HG02571 (cell line): ENCODE measurements around the gene TCF23.
"Not testable (repeated sequence)": the region's sequence is repeated elsewhere in the genome, so short reads cannot be mapped to it uniquely, and the experiment has no call there.

Source experiments
- ATAC-seq: cut with Tn5 transposase; IDR thresholded peaks from one replicate; pipeline ENCODE4 v1.9.1; 2021; ENCODE audit warnings: mild to moderate bottlenecking, moderate library complexity; ENCODE audit not compliant: unreplicated experiment

The TCF23 gene

DNA sequence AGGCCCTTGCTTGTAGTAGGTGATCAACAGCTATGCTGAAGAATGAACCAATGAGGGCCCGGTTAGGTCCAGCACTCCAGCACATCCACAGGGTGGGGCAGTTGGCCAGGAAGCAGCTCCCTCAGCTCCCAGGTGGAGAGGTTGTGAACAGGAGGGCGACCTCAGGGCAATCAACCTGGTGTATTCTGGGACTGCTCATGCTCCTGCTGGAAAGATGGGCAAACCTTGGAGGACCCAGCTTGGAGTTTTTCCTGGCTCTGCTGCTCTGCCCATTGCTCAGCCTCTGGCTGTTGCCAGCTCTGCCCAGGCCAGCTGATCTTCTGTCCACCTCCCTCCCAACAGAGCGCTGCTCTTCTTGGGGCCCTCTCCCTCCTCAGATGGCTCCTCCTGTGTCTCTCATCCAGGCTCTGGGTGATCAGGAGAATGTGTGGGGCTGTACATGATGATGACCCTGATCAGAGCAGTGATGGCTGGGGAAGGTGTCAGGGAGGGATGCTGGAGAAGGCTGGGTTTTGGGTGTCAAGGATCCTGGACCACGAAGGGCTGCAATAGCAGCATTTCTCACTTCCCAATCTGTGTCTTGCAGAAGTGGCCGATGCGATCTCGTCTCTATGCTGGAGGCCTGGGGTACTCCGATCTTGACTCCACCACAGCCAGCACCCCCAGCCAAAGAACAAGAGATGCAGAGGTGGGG lies 3.4 kb downstream of the TCF23 start:
- ATAC-seq = no peak

- ATAC-seq = no peak
These were observed 4.1 kb downstream of the TCF23 start for GRCh38 chr2:27152796-27153464.

DNA sequence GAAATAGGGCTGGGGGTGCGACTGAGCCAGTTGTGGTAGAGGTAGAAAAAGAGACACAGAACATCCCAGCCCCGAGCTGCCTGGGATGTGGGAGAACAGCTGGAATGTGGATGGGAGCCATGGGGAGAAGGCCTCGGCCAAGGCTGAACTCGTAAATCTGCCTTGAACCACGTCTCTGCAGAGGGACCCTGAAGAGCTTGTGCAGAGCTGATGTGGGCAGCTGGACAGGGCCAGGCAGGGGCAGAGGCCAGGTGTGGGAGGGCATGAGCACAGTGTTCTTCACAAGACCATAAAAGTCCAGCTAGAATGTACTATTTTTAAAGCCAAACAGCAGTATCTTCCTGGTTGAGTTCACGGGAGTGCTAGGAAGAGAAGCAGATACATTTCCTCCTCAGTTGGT lies 5.7 kb downstream of the TCF23 start:
- no peak for ATAC-seq

DNA sequence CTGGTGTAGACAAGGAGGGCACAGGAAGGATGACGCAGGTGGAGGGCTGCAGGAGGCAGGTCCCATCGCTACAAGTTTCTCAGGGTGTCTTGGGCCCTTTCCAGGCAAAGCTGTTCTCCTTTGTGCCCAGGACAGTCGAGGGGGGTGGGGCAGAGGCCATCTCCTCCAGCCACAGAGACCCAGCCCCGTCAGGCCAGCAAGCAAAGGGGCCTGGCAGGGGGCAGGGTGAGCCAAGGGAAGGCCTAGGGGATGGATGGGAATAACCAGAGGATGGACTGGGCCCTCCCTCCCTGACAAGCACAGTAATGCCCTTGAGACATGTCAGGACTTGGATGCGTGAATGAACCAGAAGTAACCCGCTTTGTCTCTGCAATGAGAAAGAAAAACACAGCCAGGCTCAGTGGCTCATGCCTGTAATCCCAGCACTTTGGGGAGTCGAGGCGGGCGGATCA lies 6.3 kb downstream of the TCF23 start:
- ATAC-seq = no peak

DNA sequence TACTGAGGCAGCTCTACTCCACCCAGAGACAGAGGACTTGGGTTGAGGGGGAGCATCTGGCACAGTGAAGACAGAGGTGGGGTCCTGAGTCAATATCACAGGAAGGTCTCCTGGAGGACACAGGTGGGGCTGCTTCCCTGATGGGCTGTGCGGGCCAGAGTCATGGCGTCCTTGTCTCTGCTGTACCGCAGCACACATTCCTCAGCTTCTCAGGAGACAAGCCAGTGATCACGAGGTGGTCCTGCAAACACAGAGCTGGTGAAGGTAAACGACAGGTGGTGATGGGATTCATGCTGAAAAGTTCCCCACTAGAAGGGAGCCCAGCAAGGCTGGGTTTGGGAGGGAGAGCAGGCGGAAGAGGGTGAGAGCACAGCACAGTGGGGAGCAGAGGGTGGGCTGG lies 9.7 kb downstream of the TCF23 start:
- ATAC-seq = no peak

- ATAC-seq = no peak
These were observed 10.5 kb downstream of the TCF23 start for GRCh38 chr2:27159271-27159670.

- ATAC-seq = no peak
These were observed 11.4 kb downstream of the TCF23 start for GRCh38 chr2:27160191-27160590.

- ATAC-seq = no peak
These were observed 13.6 kb downstream of the TCF23 start for GRCh38 chr2:27162151-27163121.

DNA sequence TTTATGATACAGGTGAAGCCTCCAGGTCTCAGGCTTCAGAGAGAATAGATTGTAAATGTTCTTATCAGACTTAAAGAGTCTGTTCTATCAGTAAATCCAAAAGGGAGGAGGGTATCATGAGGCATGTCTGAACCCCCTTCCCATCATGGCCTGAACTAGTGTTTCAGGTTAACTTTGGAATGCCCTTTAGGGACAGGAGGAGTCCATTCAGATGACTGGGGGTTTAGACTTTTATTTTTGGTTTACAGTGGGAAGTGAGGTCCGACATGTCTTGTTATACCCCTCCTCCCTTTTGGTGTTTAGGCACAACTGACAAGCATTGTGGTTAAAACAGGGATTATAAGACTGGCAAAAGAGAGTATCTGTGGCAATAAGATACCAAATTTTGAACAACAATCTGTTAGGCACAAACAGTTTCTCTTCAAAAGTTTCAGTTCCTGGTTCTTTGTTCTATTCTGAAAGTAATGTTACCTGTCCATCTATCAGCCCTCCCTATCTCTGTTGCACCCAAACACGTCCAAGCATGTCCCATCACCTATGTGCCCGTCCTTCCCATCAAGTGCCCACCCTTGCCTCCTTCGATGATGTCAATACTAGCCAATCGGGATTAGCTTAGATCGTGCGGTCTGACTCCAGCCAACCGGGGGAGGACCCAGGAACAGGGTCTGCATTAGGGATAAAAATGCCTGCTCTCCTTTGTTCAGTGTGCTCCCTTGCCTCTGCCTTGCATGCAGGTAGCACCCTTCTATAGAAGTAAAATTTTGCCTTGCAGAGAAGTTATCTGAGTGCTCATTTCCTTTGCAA lies 16.4 kb downstream of the TCF23 start:
- no peak for ATAC-seq

DNA sequence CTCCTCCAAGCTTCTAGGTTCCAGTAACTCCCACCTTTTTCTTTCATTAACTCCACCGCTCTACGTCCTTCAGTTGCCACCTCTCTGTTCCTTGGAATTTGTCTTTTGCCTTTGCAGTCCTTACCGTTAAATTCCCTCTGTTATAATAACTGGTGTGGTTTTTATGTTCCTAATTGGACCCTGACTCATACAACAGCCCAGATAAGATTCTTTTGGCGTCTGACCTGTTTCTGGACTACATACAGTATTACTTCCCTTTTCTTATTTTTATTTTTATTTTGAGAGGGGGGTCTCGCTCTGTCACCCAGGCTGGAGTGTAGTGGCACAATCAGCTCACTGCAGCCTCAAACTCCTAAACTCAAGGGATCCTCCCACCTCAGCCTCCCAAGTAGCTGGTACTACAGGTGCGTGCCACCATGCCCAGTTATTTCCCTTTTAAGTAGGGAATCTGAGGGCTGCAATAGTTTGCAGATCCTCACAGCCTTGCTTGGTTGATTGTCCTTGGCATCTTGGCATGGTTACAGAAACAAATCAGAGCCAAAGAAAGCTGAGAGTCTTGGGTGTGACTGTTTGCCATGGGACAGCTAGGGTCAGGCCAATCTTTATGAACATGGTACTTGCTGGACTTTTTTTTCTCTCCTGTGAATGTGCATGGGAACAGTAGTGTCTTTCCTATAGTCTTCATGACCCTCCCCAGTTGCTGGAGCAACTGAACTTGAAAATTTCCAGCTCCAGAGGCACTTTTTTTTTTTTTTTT lies 22.0 kb downstream of the TCF23 start:
- ATAC-seq = no peak

GRCh38 chr2:27171351-27171848 lies 22.6 kb downstream of the TCF23 start:
- ATAC-seq = no peak

DNA sequence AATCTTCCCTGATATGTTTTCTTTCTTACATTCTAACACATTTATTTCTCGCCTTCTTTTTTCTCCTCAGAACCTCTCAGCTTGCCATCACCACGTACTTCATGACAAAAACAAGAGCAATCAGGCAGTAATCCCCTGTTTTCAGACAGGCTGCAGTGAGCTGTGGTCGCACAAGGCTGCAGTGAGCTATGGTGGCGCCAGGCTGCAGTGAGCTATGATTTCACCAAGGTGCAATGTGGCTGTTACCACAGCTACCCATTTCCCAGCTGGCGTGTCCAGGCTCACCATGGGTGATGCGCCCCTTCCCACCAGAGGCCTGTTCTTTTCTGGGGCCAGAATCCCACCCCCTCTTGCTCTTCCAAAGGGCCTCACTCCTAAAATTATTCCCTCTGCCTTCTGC lies 25.8 kb downstream of the TCF23 start:
- no peak for ATAC-seq

- no peak for ATAC-seq
These were observed 26.5 kb downstream of the TCF23 start for GRCh38 chr2:27175330-27175729.

GRCh38 chr2:27175781-27176180 lies 27.0 kb downstream of the TCF23 start:
- ATAC-seq = not testable (repeated sequence)

DNA sequence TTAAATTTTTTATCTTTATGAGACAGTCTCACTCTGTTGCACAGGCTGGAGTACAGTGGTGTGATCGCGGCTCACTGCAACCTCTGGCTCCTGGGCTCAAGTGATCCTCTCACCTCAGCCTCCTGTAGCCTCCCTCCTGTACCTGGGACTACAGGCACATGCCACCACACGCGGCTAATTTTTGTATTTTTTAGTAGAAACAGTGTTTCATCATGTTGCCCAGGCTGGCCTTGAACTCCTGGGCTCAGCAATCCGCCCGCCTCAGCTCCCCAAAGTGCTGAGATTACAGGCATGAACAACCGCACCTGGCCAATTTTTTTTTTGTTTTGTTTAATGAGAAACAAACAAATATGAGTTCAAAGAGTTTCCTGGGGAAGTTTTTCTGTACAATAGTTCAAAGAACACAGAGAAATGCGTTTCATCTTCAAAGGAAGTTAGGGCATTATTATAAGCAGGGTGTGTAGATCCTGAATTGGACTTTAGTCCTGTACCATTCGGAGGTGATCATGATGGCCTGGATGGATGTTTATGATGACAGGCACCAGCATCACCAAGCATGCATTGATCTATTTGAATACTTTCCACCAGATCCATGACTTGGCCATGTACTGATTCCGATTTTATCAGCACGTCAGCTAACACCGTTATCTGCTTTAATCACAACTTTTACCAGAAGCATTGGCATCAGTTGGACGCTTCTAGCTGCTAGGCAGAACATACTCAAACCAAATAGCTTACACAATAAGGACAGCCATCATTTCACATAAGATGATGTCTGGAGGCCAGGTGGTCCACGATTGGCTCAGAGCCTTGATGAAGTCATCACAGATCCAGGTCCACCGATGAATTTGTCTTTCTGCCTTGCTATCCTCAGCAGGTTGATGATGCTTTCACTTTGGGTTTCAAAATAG lies 28.9 kb downstream of the TCF23 start:
- no peak for ATAC-seq

GRCh38 chr2:27178469-27178868 lies 29.7 kb downstream of the TCF23 start:
- no peak for ATAC-seq

GRCh38 chr2:27179344-27180000 lies 30.7 kb downstream of the TCF23 start:
- ATAC-seq = no peak

DNA sequence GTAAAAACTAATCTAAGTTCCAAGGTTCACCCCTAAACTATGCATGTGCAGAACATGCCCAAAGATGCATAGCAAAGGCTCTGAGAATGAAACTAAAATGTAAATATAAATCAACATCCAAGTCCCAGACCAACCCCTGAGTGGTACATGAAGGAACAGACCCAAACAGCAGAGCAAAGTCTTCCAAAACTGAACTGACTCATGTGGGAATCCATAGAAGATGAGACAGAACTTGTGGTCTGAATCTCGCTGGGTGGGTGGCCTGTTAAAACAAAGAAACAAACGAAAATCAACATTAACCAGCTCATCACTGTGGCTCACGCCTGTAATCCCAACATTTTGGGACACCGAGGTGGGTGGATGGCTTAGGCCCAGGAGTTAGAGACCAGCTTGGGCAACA lies 33.5 kb downstream of the TCF23 start:
- no peak for ATAC-seq
